ENCODE measurements around the gene GLG1. TPM values are rescaled to one million over a fixed set of nuclear protein-coding genes. Genes with fewer than 3 reads are reported as not detected.
"Not testable (repeated sequence)": the region's sequence is repeated elsewhere in the genome, so short reads cannot be mapped to it uniquely, and the experiment has no call there.

Gene GLG1
- total and polyA plus RNA-seq, 2 donors (not counting 3 experiments of a cell fraction or from before 2014, with no cell fraction given), result 86.3 to 165 TPM

DNA sequence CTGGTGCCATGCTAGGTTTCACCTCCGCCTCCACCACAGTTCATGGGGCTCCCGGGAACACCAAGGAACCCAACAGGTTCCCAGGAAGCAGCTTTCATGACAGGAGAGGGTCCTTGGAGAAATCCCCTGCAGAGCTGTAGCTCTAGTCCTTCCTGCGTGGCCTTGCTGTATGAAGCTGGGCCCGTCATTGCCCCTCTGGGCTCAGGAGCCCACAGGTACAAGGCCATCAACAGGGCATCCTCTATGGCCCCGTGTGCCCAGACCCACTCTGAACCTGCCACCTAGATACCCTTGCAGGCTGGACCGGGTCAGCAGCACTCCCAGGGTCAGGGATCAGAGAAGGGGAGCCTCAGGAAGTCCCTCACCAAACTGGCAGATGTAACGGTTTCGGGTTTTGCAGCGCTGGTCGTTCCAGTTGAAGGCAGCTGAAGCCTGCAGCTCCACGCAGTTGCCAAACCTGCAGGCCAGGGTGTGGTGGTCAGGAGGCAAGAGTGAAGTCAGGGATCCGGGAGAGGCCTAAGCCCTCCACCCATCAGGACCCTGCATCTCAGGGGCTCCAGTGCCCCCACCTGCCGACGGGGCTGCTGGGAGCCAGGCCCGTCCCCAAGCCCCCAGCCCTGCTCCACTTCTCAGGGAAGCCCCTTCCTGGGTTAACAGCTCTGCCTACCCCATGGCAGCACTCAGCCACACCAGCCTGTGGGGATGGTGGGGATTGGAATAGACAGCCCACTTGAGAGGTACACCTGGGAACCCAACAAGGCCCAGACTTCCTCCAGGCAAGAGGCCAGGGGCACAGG lies 197.5 kb downstream of the GLG1 start:
- H3K4me3 ChIP-seq (replicated peaks in 1 of 3; ENCODE audit: insufficient read depth in 1 of 3, low read depth in 1 of 3, low read length in 3 of 3); H3K9me1 ChIP-seq (replicated peaks; ENCODE audit: control insufficient read depth, extremely low read depth, insufficient read depth, low read length); H3K4me1 ChIP-seq (ENCODE audit: control insufficient read depth, extremely low read depth, insufficient read depth, low read length); H3K79me2 ChIP-seq (ENCODE audit: control insufficient read depth, insufficient read depth, low read length); POLR2A ChIA-PET; dilution Hi-C loops (cut with MboI; ENCODE audit: extremely low pct_ligation_motif_present, low sequenced_read_pairs); H3K27ac ChIP-seq (ENCODE audit: insufficient read depth, low read depth, low read length); CTCF ChIA-PET; H4K20me1 ChIP-seq (replicated peaks; ENCODE audit: control insufficient read depth, extremely low read depth, insufficient read depth, low read length); BruUV-seq (replicated peaks); H3K27me3 ChIP-seq (ENCODE audit: control insufficient read depth in 2 of 2, insufficient read depth in 2 of 2, low read length in 2 of 2); H3K9me3 ChIP-seq (replicated peaks; ENCODE audit: control insufficient read depth, insufficient read depth, low read length); H3K36me3 ChIP-seq (ENCODE audit: control insufficient read depth in 2 of 2, extremely low read depth in 1 of 2, insufficient read depth in 2 of 2, low read length in 2 of 2); intact Hi-C loops (cut with micrococcal nuclease); H2AFZ ChIP-seq (ENCODE audit: low read depth, low read length); H3K4me2 ChIP-seq (ENCODE audit: insufficient read depth, low read length); H3K9ac ChIP-seq (replicated peaks; ENCODE audit: extremely low read depth, insufficient read depth, low read length); FAIRE-seq; DNase-seq (ENCODE audit: low read depth, low spot score): not testable (repeated sequence)

GRCh38 chr16:74407362-74407705 lies 199.6 kb downstream of the GLG1 start:
- H3K9me1 ChIP-seq (replicated peaks; ENCODE audit: control insufficient read depth, extremely low read depth, insufficient read depth, low read length); H3K27ac ChIP-seq (ENCODE audit: insufficient read depth, low read depth, low read length); H3K9me3 ChIP-seq (replicated peaks; ENCODE audit: control insufficient read depth, insufficient read depth, low read length); FAIRE-seq; POLR2A ChIA-PET; H4K20me1 ChIP-seq (replicated peaks; ENCODE audit: control insufficient read depth, extremely low read depth, insufficient read depth, low read length); dilution Hi-C loops (cut with MboI; ENCODE audit: extremely low pct_ligation_motif_present, low sequenced_read_pairs); H3K9ac ChIP-seq (replicated peaks; ENCODE audit: extremely low read depth, insufficient read depth, low read length); H3K36me3 ChIP-seq (ENCODE audit: control insufficient read depth in 2 of 2, extremely low read depth in 1 of 2, insufficient read depth in 2 of 2, low read length in 2 of 2); H3K4me1 ChIP-seq (ENCODE audit: control insufficient read depth, extremely low read depth, insufficient read depth, low read length); H3K27me3 ChIP-seq (ENCODE audit: control insufficient read depth in 2 of 2, insufficient read depth in 2 of 2, low read length in 2 of 2); intact Hi-C loops (cut with micrococcal nuclease); H3K79me2 ChIP-seq (ENCODE audit: control insufficient read depth, insufficient read depth, low read length); BruUV-seq (replicated peaks); CTCF ChIA-PET: not testable (repeated sequence)
- Histone ChIP-seq H3K4me2 (ENCODE audit: insufficient read depth, low read length) (peak overlapping the region; percentile 31), H2AFZ (ENCODE audit: low read depth, low read length) (peak overlapping the region; percentile 78), H3K4me3 (replicated peaks in 1 of 3; ENCODE audit: insufficient read depth in 1 of 3, low read depth in 1 of 3, low read length in 3 of 3) (peak overlapping the region in 1 of 3 experiments; percentile 38)
- DNase-seq (ENCODE audit: low read depth, low spot score), result peak; percentile 30

DNA sequence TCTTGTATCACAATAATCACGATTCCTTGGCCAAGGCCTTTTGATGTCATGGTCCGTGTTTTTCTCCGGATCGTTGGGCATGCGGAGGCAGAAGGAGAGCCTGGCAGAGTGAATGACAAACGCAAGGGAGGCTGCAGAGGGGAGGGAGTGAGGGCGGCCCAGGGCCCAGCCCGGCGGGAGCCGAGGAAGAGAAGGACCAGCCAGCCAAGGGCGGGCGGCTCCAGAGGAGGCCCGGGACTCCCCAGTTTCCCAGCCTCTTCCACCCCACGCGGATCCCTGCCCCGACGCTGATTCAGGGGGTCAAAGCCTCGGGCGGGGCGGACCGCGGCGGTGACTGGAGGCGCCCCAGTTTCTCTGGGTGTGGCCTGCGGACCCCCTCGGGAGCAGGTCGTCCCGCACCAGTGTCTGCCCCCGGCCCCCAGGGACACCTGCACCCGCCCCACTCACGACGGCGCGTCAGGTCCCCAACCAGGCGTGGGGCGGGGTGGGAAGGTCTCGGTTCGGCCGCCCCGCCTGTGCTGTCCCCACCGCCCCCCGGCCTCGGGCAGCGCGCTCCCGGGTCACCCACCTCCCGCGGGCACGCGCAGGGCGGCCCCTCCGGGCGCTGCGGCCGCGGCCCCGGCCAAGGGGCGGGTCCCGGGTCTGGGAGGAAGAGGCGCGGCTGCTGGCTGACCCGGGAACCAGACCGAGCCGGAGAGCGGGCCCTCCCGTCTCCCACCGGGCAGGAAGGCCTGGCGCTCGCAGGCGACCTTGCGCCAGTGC lies 200.1 kb downstream of the GLG1 start:
- peak overlapping the region; percentile 31 for H3K4me2 ChIP-seq (ENCODE audit: insufficient read depth, low read length)
- dilution Hi-C loops (cut with MboI; ENCODE audit: extremely low pct_ligation_motif_present, low sequenced_read_pairs), result not testable (repeated sequence)

More for the DNA sequence above, 200.1 kb downstream of the GLG1 start:
- H3K36me3 ChIP-seq (ENCODE audit: control insufficient read depth in 2 of 2, extremely low read depth in 1 of 2, insufficient read depth in 2 of 2, low read length in 2 of 2); intact Hi-C loops (cut with micrococcal nuclease); FAIRE-seq; CTCF ChIA-PET; POLR2A ChIA-PET; H3K9me1 ChIP-seq (replicated peaks; ENCODE audit: control insufficient read depth, extremely low read depth, insufficient read depth, low read length); H4K20me1 ChIP-seq (replicated peaks; ENCODE audit: control insufficient read depth, extremely low read depth, insufficient read depth, low read length); H3K9me3 ChIP-seq (replicated peaks; ENCODE audit: control insufficient read depth, insufficient read depth, low read length); DNase-seq (ENCODE audit: low read depth, low spot score); H3K4me1 ChIP-seq (ENCODE audit: control insufficient read depth, extremely low read depth, insufficient read depth, low read length); H3K9ac ChIP-seq (replicated peaks; ENCODE audit: extremely low read depth, insufficient read depth, low read length); H3K27ac ChIP-seq (ENCODE audit: insufficient read depth, low read depth, low read length); H3K27me3 ChIP-seq (ENCODE audit: control insufficient read depth in 2 of 2, insufficient read depth in 2 of 2, low read length in 2 of 2); H3K79me2 ChIP-seq (ENCODE audit: control insufficient read depth, insufficient read depth, low read length): not testable (repeated sequence)
- peak overlapping the region in 1 of 3 experiments; percentile 38 for H3K4me3 ChIP-seq (replicated peaks in 1 of 3; ENCODE audit: insufficient read depth in 1 of 3, low read depth in 1 of 3, low read length in 3 of 3)
- TSS peak; percentile 48 for BruUV-seq (replicated peaks)
- H2AFZ ChIP-seq (ENCODE audit: low read depth, low read length), result peak overlapping the region; percentile 78

Data from endothelial cell of umbilical vein (primary cell).